Thyroid gland (tissue), 4 donors: Measurements from ENCODE around the gene PPDPF. TPM values are rescaled to one million over a fixed set of nuclear protein-coding genes. Genes with fewer than 3 reads are reported as not detected.

ENCODE experiments used
- DNase-seq, 2 donors: peaks; one replicate each; pipeline ENCODE4 v3.0.0-alpha.2; 2019
- H3K27ac ChIP-seq, 3 donors: fragments of 200-600 bp; sonication (generic); 1 replicate in 2 of 3; 2 replicates in 1 of 3; pipeline ENCODE4 v1.5.1; 2016 to 2019; ENCODE audit warnings: mild to moderate bottlenecking in 1 of 3, moderate library complexity in 1 of 3
- H3K27me3 ChIP-seq: fragments of 200-600 bp; sonication (generic); one replicate; pipeline ENCODE4 v1.5.1; 2019
- H3K36me3 ChIP-seq, 2 donors: fragments of 200-600 bp; sonication (generic); one replicate each; pipeline ENCODE4 v1.5.1; 2016 to 2019
- H3K4me1 ChIP-seq, 2 donors: fragments of 200-600 bp; sonication (generic); one replicate each; pipeline ENCODE4 v1.5.1; 2017 to 2019
- H3K4me3 ChIP-seq, 3 donors: fragments of 200-600 bp; sonication (generic); replicated peaks in 1 of 3; 1 replicate in 2 of 3; 2 replicates in 1 of 3; pipeline ENCODE4 v1.5.1; 2016; ENCODE audit warnings: mild to moderate bottlenecking in 1 of 3
- H3K9me3 ChIP-seq: fragments of 200-600 bp; sonication (generic); one replicate; pipeline ENCODE4 v1.5.1; 2017
- CTCF ChIP-seq, 6 experiments: fragments of 200-600 bp in 3 of 6; fragments of 450-650 bp in 3 of 6; sonication (generic) in 3 of 6; IDR thresholded peaks; one replicate each; pipeline ENCODE4 v1.5.1; 2016 to 2019; ENCODE audit warnings: antibody characterized with exemption in 6 of 6, mild to moderate bottlenecking in 2 of 6, inconsistent platforms in 1 of 6, moderate library complexity in 1 of 6
- POLR2A ChIP-seq, 2 donors: fragments of 450-650 bp; IDR thresholded peaks; one replicate each; pipeline ENCODE4 v1.6.1; 2017; ENCODE audit warnings: antibody characterized with exemption in 2 of 2, mild to moderate bottlenecking in 2 of 2, moderate library complexity in 1 of 2
- WGBS, 2 donors: methylation state at CpG; one replicate each; pipeline ENCODE4 v1.1.5; 2017; 5-methylcytosine and 5-hydroxymethylcytosine counted together
- intact Hi-C: fragments of 100-400 bp; cut with DNase I; formaldehyde crosslinking; loops from one replicate; pipeline ENCODE4 v1.15.1; 2023
- total RNA-seq, 4 donors: library from RNA; depleted of rRNA; stranded (reverse); fragments of >200 nt; gene quantifications; one replicate each; pipeline ENCODE4 v1.2.3, GENCODE V29; 2016

Gene PPDPF
- total RNA-seq, 4 donors from 2014 or later, result 82.0 to 226 (median 146) TPM

GRCh38 chr20:63533388-63533787, 12.8 kb downstream of the PPDPF start:
- H3K4me3 ChIP-seq, result no peak overlapping the region
- H3K27me3 ChIP-seq, result no peaks in the 10 kb centered on the region
- H3K27ac ChIP-seq, result no peak overlapping the region
- intact Hi-C loops, result loop anchor here (10.0 kb wide), 2 partner anchors 251 to 531 kb away; partner anchors contain the start of gene TCEA2
- TF ChIP-seq POLR2A (IDR thresholded peaks at IDR 0.05) (no peak), CTCF (IDR thresholded peaks at IDR 0.05) (no peak)
- H3K36me3 ChIP-seq, result no peaks in the 10 kb centered on the region
- no peaks in the 10 kb centered on the region for H3K9me3 ChIP-seq
- WGBS, 2 donors, result 84 to 87% methylated on average over 7 to 10 of the region's 14 CpGs
- DNase-seq, result no peak
- H3K4me1 ChIP-seq, result peaks cover 5 to 12% of the 10 kb centered on the region in 2 donors

- Histone ChIP-seq H3K9me3 (no peaks in the 10 kb centered on the region), H3K36me3 (no peaks in the 10 kb centered on the region), H3K27me3 (no peaks in the 10 kb centered on the region), H3K4me1 (peaks cover 10 to 18% of the 10 kb centered on the region in 2 donors), H3K4me3 (no peak overlapping the region), H3K27ac (no peak overlapping the region)
- intact Hi-C loops, result loop anchor here (10.0 kb wide), 2 partner anchors 251 to 531 kb away; partner anchors contain the start of gene TCEA2
- 57 to 73% methylated on average over 7 to 14 of the region's 28 CpGs for WGBS, 2 donors
- no peak for DNase-seq
- TF ChIP-seq POLR2A (IDR thresholded peaks at IDR 0.05) (no peak), CTCF (IDR thresholded peaks at IDR 0.05) (no peak)
Observed at GRCh38 chr20:63533871-63534393, 13.4 kb downstream of the PPDPF start.

- no peak for TF ChIP-seq CTCF (IDR thresholded peaks at IDR 0.05)
- TF ChIP-seq POLR2A (IDR thresholded peaks at IDR 0.05), result no peak
- WGBS, 2 donors, result 67% methylated on average over 3 of the region's 12 CpGs; no CpG with 5 or more reads in 1 of the 2 donors
- Histone ChIP-seq H3K9me3 (no peaks in the 10 kb centered on the region), H3K4me3 (no peak overlapping the region), H3K4me1 (peaks cover 11 to 21% of the 10 kb centered on the region in 2 donors), H3K27ac (no peak overlapping the region), H3K36me3 (no peaks in the 10 kb centered on the region), H3K27me3 (no peaks in the 10 kb centered on the region)
- no peak for DNase-seq
- intact Hi-C loops, result loop anchor here (10.0 kb wide), 2 partner anchors 250 to 530 kb away; partner anchors contain the start of gene TCEA2
Observed at GRCh38 chr20:63534427-63534830, 13.9 kb downstream of the PPDPF start.

- Histone ChIP-seq H3K4me1 (peaks cover 11 to 21% of the 10 kb centered on the region in 2 donors), H3K27ac (no peak overlapping the region), H3K9me3 (no peaks in the 10 kb centered on the region), H3K36me3 (no peaks in the 10 kb centered on the region), H3K27me3 (no peaks in the 10 kb centered on the region), H3K4me3 (no peak overlapping the region)
- intact Hi-C loops, result loop anchor here (5.0 to 10.0 kb wide), 4 partner anchors 207 to 530 kb away; partner anchors contain the start of genes ABHD16B and TCEA2
- TF ChIP-seq POLR2A (IDR thresholded peaks at IDR 0.05) (no peak), CTCF (IDR thresholded peaks at IDR 0.05) (no peak)
- WGBS, 2 donors, result 69 to 80% methylated on average over 24 to 26 of the region's 49 CpGs
- DNase-seq, result no peak
Observed at GRCh38 chr20:63534831-63535651, 14.5 kb downstream of the PPDPF start.
